Activated T-helper 9 cell treated with anti-CD3 and anti-CD28 coated beads, Interleukin-2, amount 50 U/mL, for 16 hours (primary cell): Measurements from ENCODE around the gene ARHGAP12.
"Not testable (repeated sequence)": the region's sequence is repeated elsewhere in the genome, so short reads cannot be mapped to it uniquely, and the experiment has no call there.

ENCODE experiments used
- DNase-seq: peaks from one replicate; pipeline ENCODE4 v3.0.0-alpha.2; 2020; ENCODE audit warnings: low read depth

ARHGAP12 gene

DNA sequence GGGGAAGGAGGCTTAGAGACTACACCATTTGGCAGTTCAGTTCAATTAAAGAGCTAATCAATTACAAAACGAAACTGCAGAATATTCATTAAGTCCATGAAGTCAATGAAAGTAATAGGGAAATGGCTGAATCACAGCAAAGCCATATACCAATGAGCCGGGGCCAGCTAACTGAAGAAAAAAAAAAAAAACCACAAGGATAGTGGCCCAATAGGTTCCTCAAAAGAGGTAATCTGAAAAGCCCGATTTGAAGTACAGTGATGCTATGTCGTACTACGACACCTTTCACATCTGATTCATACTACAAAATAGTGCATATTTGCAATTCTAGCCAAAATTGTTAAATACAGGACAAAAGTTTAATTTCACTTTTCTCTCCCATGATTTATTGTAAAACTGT lies 2.5 kb downstream of the ARHGAP12 start:
- no peak for DNase-seq

- DNase-seq: no peak
Observed at GRCh38 chr10:31924833-31925232, 3.8 kb downstream of the ARHGAP12 start.

DNA sequence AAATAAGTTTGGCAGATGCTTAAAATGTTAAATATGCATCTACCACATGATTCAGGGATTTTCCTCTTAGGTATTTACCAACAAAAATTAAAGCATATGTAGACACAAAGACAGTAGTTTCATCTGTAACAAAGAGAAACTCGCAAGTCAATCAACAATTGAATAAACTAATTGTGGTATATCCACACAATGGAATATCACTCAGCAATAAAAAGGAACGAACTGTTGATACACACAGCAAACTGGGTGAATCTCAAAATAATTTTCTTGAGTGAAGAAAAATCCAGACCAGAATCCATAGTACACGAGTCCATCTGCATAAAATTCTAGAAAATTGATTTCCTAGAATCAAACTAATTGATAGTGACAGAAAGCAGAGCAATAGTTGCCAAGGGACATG lies 5.2 kb downstream of the ARHGAP12 start:
- no peak for DNase-seq

- DNase-seq: no peak
Observed at GRCh38 chr10:31921031-31921430, 7.6 kb downstream of the ARHGAP12 start.

DNA sequence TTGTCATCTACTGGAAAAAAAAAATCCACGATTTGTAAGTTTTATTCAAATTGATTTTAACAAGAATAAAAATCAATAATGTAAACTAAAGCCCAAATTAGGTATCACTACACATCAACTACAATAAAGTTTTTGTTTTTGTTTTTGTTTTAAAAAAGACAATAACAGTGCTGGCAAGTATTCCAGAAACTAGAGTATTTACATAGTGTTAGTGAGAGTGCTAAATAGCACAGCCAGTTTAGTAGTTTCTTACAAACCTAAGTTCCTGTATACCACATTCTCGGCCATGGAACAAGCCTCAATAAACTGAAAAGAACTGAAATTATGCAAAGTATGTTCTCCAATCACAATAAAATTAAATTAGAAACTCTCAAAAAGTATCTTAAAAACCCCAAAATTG lies 8.1 kb downstream of the ARHGAP12 start:
- DNase-seq: no peak

DNA sequence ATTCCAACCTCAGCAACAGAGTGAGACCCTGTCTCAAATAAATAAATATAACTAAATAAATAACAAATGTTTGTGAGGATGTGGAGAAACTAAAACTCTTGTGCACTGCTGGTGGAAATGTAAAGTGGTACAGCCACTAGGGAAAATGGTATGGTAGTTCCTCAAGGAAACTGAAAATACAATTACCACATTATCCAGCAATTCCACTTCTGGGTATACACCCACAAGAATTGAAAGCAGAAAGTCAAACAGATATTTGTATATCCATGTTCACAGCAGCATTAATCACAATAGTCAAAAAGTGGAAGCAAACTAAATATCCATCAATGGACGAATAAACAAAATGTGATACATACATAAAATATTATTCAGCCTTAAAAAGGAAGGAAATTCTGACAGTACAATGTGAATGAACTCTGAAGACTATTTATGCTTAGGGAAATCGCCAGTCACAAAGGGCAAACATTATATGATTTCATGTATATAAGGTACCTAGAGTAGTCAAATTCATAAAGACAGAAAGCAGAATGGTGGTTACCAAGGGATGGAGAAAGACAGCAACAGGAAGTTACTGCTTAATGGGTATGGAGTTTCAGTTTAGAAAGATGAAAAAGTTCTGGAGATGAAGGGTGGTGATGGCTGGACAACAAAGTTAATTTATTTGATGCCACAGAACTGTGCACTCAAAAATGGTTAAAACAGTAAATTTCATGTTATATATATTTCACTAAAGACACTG lies 9.8 kb downstream of the ARHGAP12 start:
- no peak for DNase-seq

DNA sequence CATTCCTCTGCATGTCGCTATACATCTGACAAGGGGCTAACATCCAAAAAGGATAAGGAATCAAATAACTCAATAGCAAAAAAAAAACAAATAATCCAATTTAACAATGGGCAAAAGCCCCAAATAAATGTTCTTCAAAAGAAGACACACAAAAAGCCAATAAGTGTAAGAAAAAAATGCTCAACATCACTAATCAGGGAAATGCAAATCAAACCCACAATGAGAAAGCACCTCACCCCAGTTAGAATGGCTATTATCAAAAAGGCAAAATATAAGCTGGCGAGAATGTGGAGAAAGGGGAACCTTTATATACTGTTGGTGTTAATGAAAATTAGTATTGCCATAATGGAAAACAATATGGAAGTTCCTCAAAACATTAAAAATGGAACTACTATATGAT lies 14.3 kb downstream of the ARHGAP12 start:
- DNase-seq: no peak

GRCh38 chr10:31912898-31913850 lies 15.5 kb downstream of the ARHGAP12 start:
- DNase-seq: no peak

DNA sequence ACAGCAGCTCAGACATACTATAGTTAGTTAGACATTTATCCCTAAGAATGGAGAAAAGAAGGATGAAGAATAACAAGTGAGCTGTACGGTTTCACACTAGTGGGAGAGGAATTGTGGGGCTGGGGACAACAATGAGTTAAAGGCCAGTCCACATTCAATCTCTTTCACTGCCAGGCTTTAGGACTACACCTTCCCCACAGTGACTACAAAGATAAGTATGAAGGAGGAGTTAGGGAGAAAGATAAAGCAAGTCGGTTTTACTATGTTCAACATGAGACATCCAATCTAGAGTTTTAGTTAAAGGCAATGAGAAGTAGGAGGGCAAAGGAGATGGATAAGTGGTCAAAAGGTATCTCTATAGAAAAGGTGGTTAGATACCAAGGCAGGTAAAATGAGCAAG lies 16.3 kb downstream of the ARHGAP12 start:
- no peak for DNase-seq

- DNase-seq: no peak
Observed at GRCh38 chr10:31910016-31910415, 18.6 kb downstream of the ARHGAP12 start.

DNA sequence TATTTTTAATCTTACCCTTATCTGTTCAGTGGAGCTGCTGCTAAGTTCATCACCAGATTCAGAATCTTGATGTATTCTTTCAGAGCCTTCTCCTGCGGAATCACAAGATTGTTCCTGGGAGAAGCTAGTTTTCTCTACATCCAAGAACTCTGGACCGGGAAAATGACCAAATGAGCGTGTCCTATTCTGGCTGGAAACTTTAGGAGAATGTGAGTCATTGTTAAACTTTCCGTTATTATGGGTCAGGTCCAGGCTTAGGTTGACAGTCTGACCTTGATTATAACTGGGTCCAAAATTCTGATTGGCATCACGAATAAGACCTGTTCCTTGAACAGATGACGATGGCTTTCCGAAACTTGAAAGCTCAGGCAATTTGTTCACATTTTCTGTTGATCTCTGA lies 20.5 kb downstream of the ARHGAP12 start:
- DNase-seq: no peak

DNA sequence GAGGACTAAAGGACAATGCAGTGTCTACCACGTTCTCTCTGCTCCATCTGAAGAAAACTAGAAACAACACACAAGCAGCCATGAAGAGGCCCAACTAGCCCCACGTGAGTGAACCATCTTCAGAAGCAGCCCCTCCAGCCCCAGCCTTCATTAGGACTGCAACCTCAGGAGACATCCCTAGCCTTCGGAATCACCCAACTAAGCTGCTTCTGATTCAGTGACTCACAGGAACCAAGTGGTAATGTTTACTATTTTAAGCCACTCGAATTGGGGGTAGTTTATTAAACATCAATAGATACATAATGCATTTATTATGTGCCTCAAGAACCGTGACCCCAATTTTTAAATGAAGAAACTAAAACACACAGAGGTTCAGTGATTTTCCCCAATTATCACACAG lies 22.6 kb downstream of the ARHGAP12 start:
- no peak for DNase-seq

GRCh38 chr10:31905586-31905985 lies 23.0 kb downstream of the ARHGAP12 start:
- DNase-seq: no peak

GRCh38 chr10:31902625-31903024 lies 26.0 kb downstream of the ARHGAP12 start:
- no peak for DNase-seq

DNA sequence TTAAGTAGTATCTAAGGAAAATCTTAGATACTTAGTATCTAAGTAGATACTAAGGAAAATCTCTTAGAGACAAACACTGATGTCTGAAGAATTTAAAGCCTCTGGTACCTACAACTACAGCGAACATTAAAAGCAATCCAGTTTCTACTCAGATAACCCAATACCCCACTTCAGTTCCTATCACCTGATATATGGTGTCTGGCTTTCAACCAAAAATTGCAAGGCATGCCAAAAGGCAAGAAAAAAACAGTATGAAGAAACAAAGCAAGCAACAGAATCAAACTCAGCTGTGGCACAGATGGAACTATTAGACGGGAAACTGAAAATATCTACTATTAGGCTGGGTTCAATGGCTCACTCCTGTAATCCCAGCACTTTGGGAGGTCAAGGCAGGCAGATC lies 31.1 kb downstream of the ARHGAP12 start:
- DNase-seq: no peak

GRCh38 chr10:31896968-31897384 lies 31.7 kb downstream of the ARHGAP12 start:
- DNase-seq: no peak

DNA sequence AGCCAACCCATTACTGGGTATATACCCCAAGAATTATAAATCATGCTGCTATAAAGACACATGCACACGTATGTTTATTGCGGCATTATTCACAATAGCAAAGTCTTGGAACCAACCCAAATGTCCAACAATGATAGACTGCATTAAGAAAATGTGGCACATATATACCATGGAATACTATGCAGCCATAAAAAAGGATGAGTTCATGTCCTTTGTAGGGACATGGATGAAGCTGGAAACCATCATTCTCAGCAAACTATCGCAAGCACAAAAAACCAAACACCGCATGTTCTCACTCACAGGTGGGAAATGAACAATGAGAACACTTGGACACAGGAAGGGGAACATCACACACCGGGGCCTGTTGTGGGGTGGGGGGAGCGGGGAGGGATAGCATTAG lies 32.9 kb downstream of the ARHGAP12 start:
- not testable (repeated sequence) for DNase-seq

GRCh38 chr10:31888442-31888841 lies 40.2 kb downstream of the ARHGAP12 start:
- DNase-seq: no peak

- no peak for DNase-seq
Observed at GRCh38 chr10:31887850-31888249, 40.8 kb downstream of the ARHGAP12 start.

- no peak for DNase-seq
Observed at GRCh38 chr10:31886885-31887284, 41.7 kb downstream of the ARHGAP12 start.

DNA sequence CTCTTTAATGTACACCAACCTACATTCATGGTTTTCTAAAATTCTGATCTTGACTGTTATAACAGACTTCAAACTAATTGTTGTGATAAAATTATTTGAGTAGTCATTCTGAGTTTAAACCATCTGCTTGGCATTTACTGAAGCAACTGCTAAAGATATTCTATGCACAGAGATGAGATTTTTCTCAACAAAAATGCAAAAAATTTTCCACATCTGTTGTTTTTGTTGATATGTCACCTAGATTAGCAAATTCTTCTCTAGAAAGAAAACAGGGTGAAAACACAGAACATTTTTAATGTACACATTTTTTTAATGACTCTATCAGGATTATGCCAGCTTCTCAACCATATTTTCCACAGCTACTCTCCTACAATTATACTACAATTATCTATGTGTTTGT lies 42.7 kb downstream of the ARHGAP12 start:
- DNase-seq: no peak

DNA sequence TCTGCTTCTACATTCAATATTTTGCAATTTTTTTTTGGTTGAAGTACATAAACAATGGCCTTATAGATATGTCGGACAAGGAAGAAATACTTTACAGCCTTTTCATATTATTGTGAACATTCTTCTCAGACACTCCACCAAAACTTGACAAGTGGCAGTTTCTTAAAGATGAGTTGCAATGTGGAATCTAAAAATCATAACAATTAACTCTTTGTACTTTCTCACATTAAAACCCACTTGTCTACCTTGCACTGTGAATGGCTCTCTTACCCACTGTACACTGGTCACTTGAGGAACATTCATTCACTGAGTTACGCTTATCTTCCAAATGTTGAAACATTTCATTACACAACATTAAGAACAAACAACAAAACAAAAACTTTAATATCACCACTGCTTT lies 44.2 kb downstream of the ARHGAP12 start:
- no peak for DNase-seq

DNA sequence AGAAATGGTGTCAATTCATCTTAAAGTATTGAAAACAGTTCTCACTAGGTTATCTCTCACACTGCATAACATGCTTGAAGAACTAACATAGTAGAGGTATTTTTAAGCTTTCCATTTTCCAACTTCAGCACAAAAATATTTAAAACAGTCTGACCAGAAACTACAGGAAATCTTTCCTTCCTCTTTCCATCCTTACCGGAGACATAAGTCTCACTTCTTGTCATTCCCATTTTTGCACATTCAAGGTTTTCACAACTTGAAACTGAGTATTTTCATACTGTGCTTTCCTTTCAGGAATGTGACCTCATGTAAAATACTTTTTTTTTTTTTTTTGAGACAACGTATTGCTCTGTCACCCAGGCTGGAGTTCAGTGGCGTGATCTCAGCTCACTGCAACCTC lies 45.2 kb downstream of the ARHGAP12 start:
- no peak for DNase-seq
